ENCODE results near the gene SPRY2. TPM values are rescaled to one million over a fixed set of nuclear protein-coding genes. Genes with fewer than 3 reads are reported as not detected.

The SPRY2 gene
- total RNA-seq, 2 experiments from 2014 or later: 0.33 to 0.45 TPM

- no peak overlapping the region for H3K27ac Mint-ChIP-seq
- H3K4me1 Mint-ChIP-seq (ENCODE audit: low read depth): no peaks in the 10 kb centered on the region
- no peaks in the 10 kb centered on the region for H3K27me3 ChIP-seq (ENCODE audit: control insufficient read depth in 1 of 2, insufficient read depth in 2 of 2, low read length in 2 of 2)
- intact Hi-C loops (cut with DNase I, micrococcal nuclease): no loop called here
- H3K4me3 Mint-ChIP-seq: no peak overlapping the region
- DNase-seq (no peak), ATAC-seq (ENCODE audit: poor library complexity) (no peak)
- H3K9me3 ChIP-seq (ENCODE audit: control insufficient read depth in 1 of 2, insufficient read depth in 1 of 2, low read length in 2 of 2): peaks cover 0 to 5% of the 10 kb centered on the region in 2 experiments
- H3K4me1 ChIP-seq (ENCODE audit: insufficient read depth, low read length): no peaks in the 10 kb centered on the region
- H3K9me3 Mint-ChIP-seq: no peaks in the 10 kb centered on the region
- no peaks in the 10 kb centered on the region for H3K36me3 Mint-ChIP-seq (ENCODE audit: low read depth)
- no peak overlapping the region for H3K27ac ChIP-seq (ENCODE audit: low read depth in 1 of 2, low read length in 2 of 2)
- CTCF ChIA-PET: no interaction called here
- no peaks in the 10 kb centered on the region for H3K27me3 Mint-ChIP-seq
- H3K36me3 ChIP-seq (ENCODE audit: insufficient read depth, low read length): no peaks in the 10 kb centered on the region
- no peak overlapping the region for H3K4me3 ChIP-seq (ENCODE audit: low read length)
- POLR2A ChIA-PET: no interaction called here
- TF ChIP-seq, protein P1, sequence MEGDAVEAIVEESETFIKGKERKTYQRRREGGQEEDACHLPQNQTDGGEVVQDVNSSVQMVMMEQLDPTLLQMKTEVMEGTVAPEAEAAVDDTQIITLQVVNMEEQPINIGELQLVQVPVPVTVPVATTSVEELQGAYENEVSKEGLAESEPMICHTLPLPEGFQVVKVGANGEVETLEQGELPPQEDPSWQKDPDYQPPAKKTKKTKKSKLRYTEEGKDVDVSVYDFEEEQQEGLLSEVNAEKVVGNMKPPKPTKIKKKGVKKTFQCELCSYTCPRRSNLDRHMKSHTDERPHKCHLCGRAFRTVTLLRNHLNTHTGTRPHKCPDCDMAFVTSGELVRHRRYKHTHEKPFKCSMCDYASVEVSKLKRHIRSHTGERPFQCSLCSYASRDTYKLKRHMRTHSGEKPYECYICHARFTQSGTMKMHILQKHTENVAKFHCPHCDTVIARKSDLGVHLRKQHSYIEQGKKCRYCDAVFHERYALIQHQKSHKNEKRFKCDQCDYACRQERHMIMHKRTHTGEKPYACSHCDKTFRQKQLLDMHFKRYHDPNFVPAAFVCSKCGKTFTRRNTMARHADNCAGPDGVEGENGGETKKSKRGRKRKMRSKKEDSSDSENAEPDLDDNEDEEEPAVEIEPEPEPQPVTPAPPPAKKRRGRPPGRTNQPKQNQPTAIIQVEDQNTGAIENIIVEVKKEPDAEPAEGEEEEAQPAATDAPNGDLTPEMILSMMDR (IDR thresholded peaks at IDR 0.05): no peak
Measured at GRCh38 chr13:80297094-80297493, 43.8 kb downstream of the SPRY2 start.

- H3K36me3 ChIP-seq (ENCODE audit: insufficient read depth, low read length): no peaks in the 10 kb centered on the region
- DNase-seq (no peak), ATAC-seq (ENCODE audit: poor library complexity) (no peak)
- H3K27me3 ChIP-seq (ENCODE audit: control insufficient read depth in 1 of 2, insufficient read depth in 2 of 2, low read length in 2 of 2): no peaks in the 10 kb centered on the region
- H3K4me1 ChIP-seq (ENCODE audit: insufficient read depth, low read length): no peaks in the 10 kb centered on the region
- Mint-ChIP-seq H3K27ac (no peak overlapping the region), H3K27me3 (no peaks in the 10 kb centered on the region), H3K36me3 (ENCODE audit: low read depth) (no peaks in the 10 kb centered on the region), H3K9me3 (no peaks in the 10 kb centered on the region), H3K4me1 (ENCODE audit: low read depth) (no peaks in the 10 kb centered on the region), H3K4me3 (no peak overlapping the region)
- peaks cover 0 to 5% of the 10 kb centered on the region in 2 experiments for H3K9me3 ChIP-seq (ENCODE audit: control insufficient read depth in 1 of 2, insufficient read depth in 1 of 2, low read length in 2 of 2)
- ChIA-PET POLR2A (no interaction called here), CTCF (no interaction called here)
- TF ChIP-seq, protein P1 (IDR thresholded peaks at IDR 0.05): no peak
- intact Hi-C loops (cut with DNase I, micrococcal nuclease): no loop called here
- no peak overlapping the region for H3K4me3 ChIP-seq (ENCODE audit: low read length)
- H3K27ac ChIP-seq (ENCODE audit: low read depth in 1 of 2, low read length in 2 of 2): no peak overlapping the region
Measured at GRCh38 chr13:80296638-80297037, 44.3 kb downstream of the SPRY2 start.

DNA sequence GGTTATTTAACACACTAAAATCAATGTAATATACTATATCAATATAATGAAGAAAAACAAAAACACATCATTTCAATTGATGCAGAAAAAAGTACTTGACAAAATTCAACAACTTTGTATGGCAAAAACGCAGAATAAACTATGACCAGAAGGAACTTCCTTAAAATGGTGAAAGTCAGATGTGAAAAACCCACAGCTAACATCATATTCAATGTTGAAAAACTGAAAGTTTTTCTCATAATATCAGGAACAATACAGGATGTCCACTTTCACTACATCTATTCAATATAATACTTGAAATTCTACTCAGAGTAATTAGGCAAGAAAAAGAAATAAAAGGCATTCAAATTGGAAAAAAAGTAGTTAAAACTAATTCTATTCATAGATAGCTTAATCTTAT lies 50.3 kb downstream of the SPRY2 start:
- CTCF ChIA-PET: no interaction called here
- Histone ChIP-seq H3K27ac (ENCODE audit: low read depth in 1 of 2, low read length in 2 of 2) (no peak overlapping the region), H3K27me3 (ENCODE audit: control insufficient read depth in 1 of 2, insufficient read depth in 2 of 2, low read length in 2 of 2) (no peaks in the 10 kb centered on the region), H3K36me3 (ENCODE audit: insufficient read depth, low read length) (no peaks in the 10 kb centered on the region), H3K4me1 (ENCODE audit: insufficient read depth, low read length) (no peaks in the 10 kb centered on the region), H3K9me3 (ENCODE audit: control insufficient read depth in 1 of 2, insufficient read depth in 1 of 2, low read length in 2 of 2) (peaks cover 0 to 12% of the 10 kb centered on the region in 2 experiments), H3K4me3 (ENCODE audit: low read length) (no peak overlapping the region)
- Mint-ChIP-seq H3K9me3 (no peaks in the 10 kb centered on the region), H3K27me3 (no peaks in the 10 kb centered on the region), H3K27ac (no peak overlapping the region), H3K4me1 (ENCODE audit: low read depth) (no peaks in the 10 kb centered on the region), H3K36me3 (ENCODE audit: low read depth) (no peaks in the 10 kb centered on the region), H3K4me3 (no peak overlapping the region)
- DNase-seq (no peak), ATAC-seq (ENCODE audit: poor library complexity) (no peak)
- intact Hi-C loops (cut with DNase I, micrococcal nuclease): no loop called here
- POLR2A ChIA-PET: no interaction called here
- TF ChIP-seq, protein P1 (IDR thresholded peaks at IDR 0.05): no peak
